Renal cortex interstitium (tissue), 11 donors: ENCODE results near the gene SRMS. TPM values are rescaled to one million over a fixed set of nuclear protein-coding genes. Genes with fewer than 3 reads are reported as not detected.

Experiments used
- DNase-seq, 11 donors: peaks; one replicate each; pipeline ENCODE4 v3.0.0-alpha.2; 2013; ENCODE audit warnings: low read depth in 9 of 11, low spot score in 4 of 11; ENCODE audit errors: extremely low read depth in 1 of 11
- polyA plus RNA-seq, 3 donors: library from polyadenylated mRNA; unstranded; fragments of 120-200 nt; gene quantifications; one replicate each; pipeline ENCODE4 v1.2.1, GENCODE V29; 2013; ENCODE audit not compliant: insufficient read length in 3 of 3

SRMS gene
- polyA plus RNA-seq, 3 donors = 0.14 to 0.17 (median 0.16) TPM

GRCh38 chr20:63532449-63532971, 15.0 kb downstream of the SRMS start:
- DNase-seq = no peak

DNA sequence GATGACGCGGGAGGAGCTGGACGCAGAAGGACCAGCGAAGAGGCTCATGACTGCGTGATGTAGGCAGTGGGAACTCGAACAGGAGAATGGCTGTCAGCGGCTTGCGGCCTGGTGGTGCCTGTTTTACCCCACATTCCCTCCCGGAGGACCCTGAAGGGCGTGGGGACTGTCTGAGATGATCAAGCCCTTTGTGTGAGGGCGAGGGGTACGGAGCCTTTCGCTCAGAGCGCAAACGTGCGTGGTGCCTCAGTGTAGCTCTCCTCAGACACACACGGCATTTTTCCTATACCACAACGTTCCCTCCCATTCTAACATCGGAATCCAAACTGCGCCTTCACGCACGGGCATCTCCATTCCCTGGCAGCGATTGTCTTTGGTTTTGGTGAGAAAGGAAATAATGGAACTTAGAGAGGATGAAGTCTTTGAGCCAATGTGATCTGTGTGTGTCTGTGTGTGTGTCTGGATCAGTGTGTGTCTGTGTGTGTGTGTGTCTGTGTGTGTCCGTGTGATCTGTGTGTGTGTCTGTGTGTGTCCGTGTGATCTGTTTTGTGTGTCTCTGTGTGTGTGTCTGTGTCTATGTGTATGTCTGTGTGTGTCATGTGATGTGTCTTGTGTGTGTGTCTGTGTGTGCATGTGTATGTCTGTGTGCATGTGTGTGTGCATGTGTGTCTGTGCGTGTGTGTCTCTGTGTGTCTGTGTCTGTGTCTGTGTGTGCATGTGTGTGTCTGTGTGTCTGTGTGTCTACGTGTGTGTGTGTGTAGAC, 15.7 kb downstream of the SRMS start:
- no peak for DNase-seq

GRCh38 chr20:63530788-63531160, 16.8 kb downstream of the SRMS start:
- DNase-seq = no peak

DNA sequence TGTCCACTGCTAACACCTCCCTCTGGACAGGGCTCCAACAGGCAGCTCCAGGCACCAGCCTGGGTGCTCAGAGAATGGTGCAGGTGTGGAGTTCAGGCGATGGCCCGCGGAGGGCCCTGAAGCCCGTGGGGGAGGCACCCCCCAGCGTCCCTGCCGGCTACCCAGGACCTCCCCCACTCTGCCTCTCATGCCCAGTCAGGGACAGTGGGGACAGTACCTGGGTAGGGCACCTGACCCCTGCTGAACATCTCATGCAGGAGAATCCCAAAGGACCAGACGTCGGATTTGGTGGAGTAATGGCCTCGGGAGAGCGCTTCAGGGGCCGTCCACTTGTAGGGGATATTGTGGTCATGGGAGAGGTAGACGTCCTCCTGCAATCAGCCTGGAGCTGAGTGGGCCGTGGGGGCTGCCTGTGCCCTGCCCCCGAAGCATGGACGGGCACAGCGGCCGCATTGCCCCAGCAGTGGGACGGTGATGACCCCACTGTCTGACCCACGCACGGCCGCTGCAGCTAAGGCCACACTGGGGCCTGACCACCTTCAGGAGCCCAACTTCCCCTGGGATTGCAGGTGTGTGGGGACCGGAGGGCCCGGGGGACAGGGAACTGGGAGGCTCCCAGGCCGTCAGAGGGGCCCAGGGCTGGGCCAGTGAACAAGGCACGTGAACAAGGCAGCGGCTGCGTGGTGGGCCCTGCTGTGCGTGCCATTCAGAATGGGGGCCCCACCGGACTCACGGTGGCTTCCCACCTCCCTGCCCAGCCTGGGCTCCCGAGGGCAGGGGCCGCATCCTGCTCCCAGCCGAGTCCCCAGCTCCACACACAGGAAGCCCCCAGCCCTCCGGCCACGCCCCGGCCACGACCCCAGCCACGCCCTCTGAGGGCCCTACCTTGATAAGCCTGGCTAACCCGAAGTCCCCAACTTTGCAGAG, 17.4 kb downstream of the SRMS start:
- no peak for DNase-seq

GRCh38 chr20:63529180-63529860, 18.2 kb downstream of the SRMS start:
- no peak for DNase-seq

GRCh38 chr20:63527184-63527583, 20.4 kb downstream of the SRMS start:
- DNase-seq = no peak

- no peak for DNase-seq
Observed at GRCh38 chr20:63525971-63526370, 21.6 kb downstream of the SRMS start.

DNA sequence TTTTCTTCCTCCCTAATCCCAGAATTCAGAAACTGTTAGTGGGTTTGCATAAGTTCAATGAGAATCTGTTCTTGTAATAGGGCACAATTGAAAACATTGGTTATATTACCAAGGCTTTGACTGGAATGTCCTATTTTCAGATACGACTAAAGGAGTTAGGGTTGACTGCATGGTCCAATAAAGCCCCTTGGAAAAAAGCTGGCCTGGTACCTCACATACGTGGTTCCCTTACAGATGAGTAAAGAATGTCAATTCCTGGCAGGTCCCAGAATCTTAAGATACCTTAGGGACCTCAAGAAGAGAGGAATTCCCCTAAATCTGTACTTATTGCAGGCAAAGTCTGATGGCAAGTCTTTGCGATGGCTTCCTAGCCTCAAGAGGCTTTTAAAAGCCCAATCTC, 22.4 kb downstream of the SRMS start:
- DNase-seq = no peak

DNA sequence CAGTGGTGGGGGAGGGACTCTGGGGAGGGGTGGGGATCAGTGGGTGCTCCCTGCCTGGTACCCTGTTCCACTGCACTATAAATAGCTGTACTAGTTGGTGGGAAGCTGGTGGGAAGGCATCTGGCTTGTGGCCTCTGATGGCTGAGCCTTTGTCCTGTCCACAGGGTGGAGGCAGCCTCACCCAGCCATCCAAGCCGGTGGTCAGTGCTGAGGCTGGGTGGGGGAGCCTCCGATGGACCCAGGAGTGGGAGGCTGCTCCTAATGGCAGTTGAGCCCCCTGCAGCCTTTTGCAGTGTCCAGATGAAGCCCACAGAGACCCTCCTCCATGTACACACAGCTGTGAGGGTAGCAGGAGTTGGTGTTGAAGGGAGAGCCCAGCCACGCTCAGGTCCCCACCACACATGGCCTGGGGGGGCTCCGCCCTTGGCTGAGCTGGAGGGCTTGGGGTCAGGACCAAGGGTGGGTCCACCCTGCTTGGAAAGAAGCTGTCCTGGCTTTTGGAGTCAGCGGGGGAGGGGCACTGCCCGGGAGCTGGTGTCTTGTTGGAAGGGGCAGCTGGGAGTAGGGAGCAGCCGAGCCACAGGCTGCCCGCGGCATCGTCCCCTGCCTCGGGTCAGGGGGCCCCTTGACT, 24.5 kb downstream of the SRMS start:
- DNase-seq = no peak

DNA sequence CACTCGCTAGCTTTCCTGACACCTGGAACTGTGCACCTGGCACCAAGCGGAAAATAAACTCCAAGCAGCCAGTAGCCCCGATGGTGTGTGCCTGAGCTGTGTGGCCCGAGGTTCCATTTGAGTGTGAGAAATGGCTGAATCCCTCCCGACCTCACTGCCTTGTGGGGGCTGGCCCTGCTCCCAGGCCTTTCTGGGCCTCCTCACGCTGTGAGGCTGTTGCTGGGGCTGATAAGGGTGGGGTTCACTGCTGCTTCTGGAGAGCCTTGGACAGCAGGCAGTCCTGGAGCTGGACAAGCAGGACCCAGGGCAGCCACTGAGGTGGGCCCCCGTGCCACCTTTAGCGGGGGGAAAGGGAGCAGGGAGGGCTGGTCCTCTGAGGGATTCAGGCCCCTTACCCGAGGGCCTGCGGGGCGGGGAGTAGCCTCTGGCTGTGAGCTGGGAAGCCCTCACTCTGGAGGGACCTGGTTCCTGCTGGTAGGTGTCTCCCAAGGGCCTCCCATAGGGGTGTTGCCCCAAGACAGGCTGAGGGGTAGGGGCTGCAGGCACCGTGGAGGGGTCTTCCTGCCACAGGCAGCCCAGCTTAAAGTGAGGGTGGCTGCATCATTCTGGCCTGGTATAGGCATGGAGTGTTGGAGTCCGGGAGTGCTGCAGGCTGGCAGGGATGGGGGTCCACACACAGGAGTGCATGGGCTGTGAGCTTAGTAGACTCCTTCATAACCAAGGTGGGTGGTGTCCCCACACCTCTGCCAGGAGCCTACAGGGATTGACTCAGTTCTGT, 25.3 kb downstream of the SRMS start:
- no peak for DNase-seq

DNA sequence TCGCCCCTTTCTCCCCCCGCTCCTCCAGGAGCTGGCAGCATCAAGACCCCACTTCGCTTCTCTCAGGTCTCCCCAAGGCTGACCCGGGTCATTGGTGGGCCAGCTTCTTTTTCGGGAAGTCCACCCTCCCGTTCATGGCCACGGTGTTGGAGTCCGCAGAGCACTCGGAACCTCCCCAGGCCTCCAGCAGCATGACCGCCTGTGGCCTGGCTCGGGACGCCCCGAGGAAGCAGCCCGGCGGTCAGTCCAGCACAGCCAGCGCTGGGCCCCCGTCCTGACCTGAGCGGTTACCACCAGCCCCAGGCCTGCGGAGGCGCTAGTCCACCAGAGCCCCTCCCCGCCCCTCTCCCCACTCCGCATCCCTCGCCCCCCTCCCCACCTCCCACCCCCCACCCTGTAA, 25.9 kb downstream of the SRMS start:
- no peak for DNase-seq

DNA sequence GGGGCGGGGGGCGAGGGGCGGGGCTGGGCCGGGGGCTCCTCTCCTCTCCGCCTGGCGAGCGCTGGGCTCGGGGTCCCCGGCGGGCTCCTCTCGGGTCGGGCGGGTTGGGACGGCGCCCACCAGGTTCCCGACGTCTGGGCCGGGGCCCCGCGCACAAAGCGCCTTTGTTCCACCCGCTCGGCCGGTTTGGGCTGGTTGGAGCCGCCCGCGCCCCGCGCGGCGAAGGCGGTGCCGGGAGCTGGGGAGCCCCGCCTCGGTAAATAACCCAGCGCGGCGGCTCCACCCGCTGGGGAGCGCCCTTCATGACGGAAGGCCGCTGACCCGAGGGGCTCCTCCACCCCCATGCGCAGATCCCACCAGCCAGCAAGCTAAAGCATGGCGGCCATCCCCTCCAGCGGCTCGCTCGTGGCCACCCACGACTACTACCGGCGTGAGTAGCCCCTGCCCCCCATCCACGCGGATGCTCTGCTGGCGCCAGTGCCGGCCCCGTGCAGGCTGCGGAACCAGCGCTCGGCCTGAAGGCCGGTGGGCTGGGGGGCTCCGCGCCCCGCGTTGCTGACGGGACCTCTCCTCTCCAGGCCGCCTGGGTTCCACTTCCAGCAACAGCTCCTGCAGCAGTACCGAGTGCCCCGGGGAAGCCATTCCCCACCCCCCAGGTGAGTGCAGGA, 26.5 kb downstream of the SRMS start:
- DNase-seq = peak in 7 of 11 donors; percentile 59 to 75 (median 65)

DNA sequence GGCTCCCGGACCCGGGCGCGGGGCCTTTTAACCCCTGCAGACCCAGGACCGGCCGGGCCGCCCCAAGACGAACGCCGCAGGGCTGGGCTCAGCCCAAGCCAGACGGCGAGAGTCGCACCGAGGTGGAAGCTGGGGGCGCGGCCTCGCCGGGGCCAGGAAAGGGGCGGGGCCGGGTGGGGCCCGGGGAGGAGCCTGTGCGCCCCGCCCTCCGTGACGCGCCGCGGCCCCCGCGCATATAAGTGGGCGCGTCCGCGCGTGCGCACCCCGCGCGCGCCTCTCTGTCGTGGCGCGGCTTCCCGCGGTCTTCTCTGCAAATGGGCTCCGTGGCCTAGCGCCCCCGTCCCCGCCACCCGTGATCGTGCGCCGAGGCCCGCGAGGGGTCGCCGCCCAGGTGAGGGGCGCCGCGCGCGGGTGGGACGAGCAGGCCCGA, 27.0 kb downstream of the SRMS start, which contains the start of gene PPDPF:
TSS of gene PPDPF (plus strand) at position 262 of the 430 bp plus-strand sequence. CDS start 544 bp downstream, outside the sequence.
- peak in 9 of 11 donors; percentile 60 to 87 (median 78) for DNase-seq

GRCh38 chr20:63519668-63520503, 27.7 kb downstream of the SRMS start:
- DNase-seq = peak in 4 of 11 donors; percentile 41 to 61 (median 44)

DNA sequence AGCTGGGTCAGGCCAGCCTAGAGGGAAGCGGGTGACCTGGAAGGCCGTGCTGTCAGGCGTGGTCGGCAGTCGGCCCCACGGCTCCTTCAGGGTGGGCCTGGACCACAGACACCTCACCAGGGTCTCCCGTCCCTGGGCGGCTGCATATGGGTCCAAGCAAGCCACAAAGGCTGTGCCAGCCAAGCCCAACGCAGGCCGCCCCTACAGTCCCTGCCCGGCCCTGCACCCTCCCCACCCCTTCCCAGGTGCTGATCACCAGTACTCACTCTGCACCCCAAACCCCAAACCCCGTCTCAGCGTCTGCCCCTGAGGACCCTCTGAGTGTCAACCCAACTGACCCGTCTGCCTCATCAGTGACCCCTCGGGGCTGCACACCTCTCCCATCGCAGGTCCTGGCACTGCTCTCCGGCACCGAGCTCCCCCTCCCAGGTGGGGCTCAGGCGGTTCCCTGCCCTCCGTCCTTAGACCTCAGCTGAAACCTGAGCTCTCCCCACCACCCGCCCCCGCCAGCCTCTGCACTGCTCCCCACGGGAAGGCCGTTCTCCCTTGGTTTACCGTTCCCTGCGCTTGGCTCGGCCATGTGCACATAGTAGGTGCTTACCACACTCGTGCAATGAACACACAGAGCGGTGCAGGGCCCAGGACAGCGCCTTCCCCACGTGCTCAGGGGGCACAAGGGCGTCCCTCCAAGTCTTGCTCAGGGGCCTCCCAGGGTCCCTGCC, 28.4 kb downstream of the SRMS start:
- no peak for DNase-seq

DNA sequence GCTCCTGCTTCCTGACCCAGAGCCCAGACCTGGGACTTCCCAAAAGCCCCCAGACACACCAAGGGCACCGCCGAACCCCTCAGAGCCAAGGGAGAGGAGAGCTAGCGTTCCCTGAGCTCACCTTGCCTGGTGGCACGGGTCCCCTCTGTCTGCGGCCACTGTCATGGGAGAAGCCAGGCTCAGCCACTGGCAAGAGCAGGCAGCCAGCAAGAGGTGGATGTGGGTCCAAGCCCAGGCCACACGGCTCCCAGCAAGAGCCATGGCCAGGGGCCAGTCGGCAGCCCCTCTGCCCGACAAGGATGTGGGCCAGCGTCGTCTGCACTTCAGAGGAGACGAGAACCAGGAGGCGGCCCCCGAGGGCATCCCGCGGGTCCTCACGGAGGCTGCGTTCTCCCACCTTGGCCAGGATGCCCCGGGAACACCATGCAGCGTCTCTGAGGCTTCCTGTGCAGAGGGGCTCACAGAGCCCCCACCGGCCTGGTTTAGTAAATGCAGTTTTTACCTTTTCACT, 29.1 kb downstream of the SRMS start:
- no peak for DNase-seq
